Measurements from ENCODE around the gene DRG2.
A peak's percentile ranks its signal among the peaks of the same experiment; 100 is the strongest.

DRG2 gene

GRCh38 chr17:18087610-18088491, at the start of gene DRG2:
Gene DRG2, plus strand, starts transcription at chr17:18087948. Its CDS starts 76 bp downstream, at chr17:18088024.
- peak; percentile 99 for DNase-seq (ENCODE audit: low spot score)

DNA sequence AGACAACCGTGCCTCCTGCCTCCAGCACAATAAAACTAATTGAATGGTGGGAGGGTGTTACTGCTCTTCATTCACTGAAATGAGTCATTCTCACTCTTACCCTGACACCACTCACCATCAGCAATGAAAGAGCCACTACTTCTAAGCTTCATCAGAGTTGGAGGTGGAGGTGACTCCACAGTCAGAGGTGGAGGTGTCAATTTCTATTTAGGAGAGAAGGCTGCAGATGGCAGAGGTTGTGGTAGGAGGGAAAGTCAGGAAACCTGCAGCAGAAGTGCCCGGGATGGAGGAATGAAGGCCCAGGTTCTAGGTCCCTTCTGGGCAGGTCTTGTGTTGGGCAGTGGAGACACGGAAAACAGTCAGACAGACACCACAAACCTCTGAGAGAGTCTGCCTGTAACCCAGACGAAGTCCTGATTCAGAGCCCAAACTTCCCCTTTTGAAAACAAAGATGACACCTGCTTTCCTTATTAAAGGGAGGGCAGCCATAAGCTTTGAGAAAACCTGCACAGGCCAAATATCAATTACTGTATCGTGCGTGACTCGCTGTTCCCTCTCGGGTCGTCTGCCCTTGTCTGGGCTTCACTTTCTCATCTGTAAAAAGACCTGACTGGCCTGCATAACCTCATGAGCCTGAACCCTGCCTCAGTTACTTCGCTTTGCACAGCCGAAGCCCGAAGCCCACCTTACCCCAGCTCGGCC, 49.4 kb upstream of the DRG2 start:
- no peak for DNase-seq (ENCODE audit: low spot score)

- DNase-seq (ENCODE audit: low spot score), result peak; percentile 99
Measured at GRCh38 chr17:18038861-18039534, 48.8 kb upstream of the DRG2 start, which contains the start of the genes ATPAF2 and GID4. Gene ATPAF2, minus strand, starts transcription at chr17:18039168. Its CDS starts 155 bp downstream, at chr17:18039013. Gene GID4, plus strand, starts transcription at chr17:18039408. Its CDS starts 57 bp downstream, at chr17:18039465.

GRCh38 chr17:18039535-18040260, 48.0 kb upstream of the DRG2 start:
- peak; percentile 64 for DNase-seq (ENCODE audit: low spot score)

GRCh38 chr17:18040261-18040858, 47.4 kb upstream of the DRG2 start:
- DNase-seq (ENCODE audit: low spot score), result peak; percentile 20

- DNase-seq (ENCODE audit: low spot score), result peak; percentile 80
Measured at GRCh38 chr17:18041776-18042175, 46.0 kb upstream of the DRG2 start.

DNA sequence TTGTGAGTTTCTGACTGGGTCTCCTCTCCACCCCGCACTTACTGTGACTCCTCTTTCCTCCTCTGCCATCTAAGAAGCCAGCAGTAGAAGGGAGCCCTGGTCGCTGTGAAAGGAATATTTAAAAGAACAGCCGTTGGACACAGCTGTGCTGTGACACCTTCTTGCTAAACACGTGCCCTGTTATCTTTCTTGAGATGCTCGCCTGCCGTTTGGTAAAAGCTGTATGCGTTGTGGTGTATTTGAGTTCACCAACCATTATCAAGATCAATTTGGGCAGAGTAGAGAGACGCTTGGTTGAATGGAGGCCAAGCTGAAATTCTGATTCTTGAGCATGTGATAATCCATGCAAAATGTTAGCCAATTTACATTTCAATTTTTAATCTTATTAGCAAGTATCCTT, 44.8 kb upstream of the DRG2 start:
- no peak for DNase-seq (ENCODE audit: low spot score)

DNA sequence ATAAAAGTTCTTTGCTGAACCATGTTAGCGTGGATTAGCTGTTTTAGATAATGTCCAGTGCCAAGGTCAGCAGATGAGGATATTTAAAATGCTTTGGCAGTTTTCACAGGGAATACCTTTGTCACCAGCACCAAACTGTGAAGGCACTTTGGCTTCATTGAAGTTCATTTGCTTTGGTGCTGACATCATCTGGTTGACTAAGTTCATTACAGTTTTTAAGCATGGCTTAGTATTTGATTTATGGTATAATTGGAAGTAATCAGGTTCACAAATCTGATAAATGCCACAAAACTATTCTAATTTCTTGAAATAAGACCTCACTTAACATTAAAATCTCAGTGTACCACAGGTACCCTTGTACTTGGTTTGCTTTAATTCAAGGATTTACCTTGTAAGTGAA, 44.3 kb upstream of the DRG2 start:
- peak; percentile 21 for DNase-seq (ENCODE audit: low spot score)

DNA sequence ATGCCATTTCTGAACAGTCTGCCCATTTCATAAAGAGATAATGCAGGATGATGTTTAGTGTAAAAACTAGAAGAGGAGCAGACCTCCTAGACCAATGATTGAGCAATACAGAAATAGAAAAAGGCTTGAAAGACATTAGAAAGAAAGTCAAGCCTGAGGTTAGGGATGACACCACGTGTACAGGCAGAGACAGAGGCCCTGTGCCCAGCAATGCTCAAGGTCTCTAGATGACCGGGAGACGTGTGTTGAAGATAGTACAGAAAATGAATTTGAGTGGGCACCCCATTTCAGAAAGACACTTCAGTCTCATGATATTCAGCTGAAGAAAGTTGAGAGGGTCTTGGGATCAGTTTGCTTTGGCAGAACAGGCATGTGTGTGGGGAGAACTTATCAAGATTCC, 43.1 kb upstream of the DRG2 start:
- DNase-seq (ENCODE audit: low spot score), result no peak

GRCh38 chr17:18045691-18046350, 41.9 kb upstream of the DRG2 start:
- no peak for DNase-seq (ENCODE audit: low spot score)

DNA sequence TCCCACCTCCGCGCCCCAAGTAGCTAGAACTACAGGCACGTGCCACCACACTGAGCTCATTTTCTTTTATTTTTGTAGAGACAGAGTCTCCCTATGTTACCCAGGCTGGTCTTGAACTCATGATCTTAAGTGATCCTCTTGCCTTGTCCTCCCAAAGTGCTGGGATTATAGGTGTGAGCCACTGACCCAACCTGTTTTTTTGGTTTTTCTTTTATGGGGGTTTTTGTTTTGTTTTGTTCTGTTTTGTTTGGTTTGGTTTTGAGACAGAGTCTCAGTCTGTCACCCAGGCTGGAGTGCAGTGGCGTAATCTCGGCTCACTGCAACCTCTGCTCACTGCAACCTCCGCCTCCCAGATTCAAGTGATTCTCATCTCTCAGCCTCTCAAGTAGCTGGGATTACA, 32.2 kb upstream of the DRG2 start:
- DNase-seq (ENCODE audit: low spot score), result no peak

DNA sequence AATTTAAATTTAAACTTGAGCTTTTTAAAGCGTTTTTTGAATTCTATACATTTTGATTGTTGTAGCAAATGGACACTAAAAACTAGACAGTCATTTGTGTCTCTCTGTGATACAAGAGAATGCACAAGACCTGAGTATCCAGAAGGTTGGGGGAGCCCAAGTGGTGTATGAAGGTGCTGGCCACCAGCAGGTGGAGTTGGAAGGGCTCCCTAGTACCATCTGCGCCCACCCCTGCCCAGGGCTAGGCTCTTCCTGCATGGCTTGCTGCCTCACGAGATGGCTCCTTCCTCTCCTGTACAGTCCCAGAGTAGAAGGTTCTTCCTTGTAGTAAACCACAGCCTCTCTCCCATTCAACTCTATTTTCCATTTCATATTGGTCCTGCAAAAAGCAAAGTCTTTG, 31.5 kb upstream of the DRG2 start:
- no peak for DNase-seq (ENCODE audit: low spot score)

DNA sequence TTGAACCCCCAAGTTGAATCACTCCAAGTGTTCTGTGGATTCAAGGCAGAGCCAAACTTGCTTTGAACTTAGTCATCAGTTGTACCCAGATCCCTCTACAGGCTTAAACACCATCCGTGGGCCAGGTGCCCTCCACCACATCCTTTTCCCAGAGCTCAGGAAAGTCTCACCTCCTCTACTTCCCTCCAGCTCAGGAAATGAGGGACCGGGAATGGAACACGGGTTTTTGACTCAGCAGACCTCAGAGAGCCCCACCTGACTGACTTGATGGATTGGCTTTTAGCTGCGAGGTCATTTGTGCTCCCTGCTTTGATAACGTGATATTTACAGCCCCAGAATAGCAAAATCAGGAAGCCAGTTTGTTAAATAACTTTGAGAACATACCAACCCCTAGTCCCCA, 28.5 kb upstream of the DRG2 start:
- no peak for DNase-seq (ENCODE audit: low spot score)

GRCh38 chr17:18064053-18064452, 23.7 kb upstream of the DRG2 start:
- no peak for DNase-seq (ENCODE audit: low spot score)

GRCh38 chr17:18065546-18065945, 22.2 kb upstream of the DRG2 start:
- no peak for DNase-seq (ENCODE audit: low spot score)

DNA sequence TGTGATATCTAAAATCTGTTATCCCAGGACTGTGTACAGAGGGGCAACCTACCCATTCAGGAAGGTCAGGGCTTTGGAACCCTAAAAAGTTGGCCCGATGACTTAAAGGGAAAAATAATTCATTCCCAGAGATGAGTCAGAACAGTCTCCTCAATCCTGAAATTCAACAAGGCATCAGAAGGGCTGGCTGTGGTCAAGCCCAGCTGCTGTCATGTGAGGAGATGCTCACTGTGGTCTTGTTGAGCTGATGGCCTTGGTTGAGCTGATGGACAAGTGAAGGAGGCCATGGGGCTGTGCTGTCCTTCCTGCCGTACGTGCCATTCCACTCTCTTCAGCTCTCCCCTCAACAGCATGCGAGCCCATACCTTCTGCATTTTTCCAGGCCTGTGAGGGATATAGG, 20.9 kb upstream of the DRG2 start:
- no peak for DNase-seq (ENCODE audit: low spot score)

GRCh38 chr17:18069101-18069500, 18.6 kb upstream of the DRG2 start:
- no peak for DNase-seq (ENCODE audit: low spot score)

DNA sequence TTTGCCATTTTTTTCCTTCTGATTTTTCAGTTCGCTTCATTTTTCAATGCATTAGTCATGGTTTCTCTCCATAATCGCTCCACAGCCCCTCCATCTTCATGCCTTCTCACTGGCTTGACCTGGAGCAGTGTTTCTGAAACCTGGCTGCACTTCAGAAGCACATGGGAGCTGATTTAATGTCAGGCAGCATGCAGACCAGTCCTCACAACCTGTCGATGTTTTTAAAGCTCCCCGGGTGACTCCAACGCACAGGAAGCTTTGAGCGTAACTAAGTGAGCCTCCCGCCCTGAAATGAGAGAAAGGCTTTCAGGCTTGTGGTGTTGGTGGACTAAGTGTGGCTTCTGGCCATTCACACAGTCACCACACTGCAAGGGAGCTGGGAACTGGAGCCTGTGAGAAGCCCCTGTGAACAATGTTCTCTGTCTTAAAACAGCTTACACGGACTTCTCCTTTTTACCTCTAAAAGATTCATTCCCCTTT, 16.8 kb upstream of the DRG2 start:
- peak; percentile 71 for DNase-seq (ENCODE audit: low spot score)

DNA sequence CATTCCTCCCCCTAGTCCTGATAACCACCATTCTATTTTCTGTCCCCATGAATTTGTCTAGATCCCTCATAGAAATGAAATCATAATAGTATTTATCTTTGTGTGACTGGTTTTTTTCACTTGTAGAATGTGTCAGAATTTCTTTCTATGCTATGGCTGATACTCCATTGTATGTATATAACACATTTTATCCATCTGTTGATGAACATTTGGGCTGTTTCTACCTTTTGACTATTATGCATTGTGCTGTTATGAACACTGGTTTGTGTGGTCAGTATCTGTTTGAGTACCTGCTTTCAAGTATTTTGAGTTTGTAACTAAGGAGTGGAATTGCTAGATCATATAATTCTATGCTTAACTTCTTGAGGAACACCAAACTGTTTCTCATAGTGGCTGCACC, 16.0 kb upstream of the DRG2 start:
- no peak for DNase-seq (ENCODE audit: low spot score)

GRCh38 chr17:18074566-18075272, 13.0 kb upstream of the DRG2 start:
- DNase-seq (ENCODE audit: low spot score), result no peak

Measured in AG20443 (cell line).